ENCODE results near the gene PGAP6. TPM values are rescaled to one million over a fixed set of nuclear protein-coding genes. Genes with fewer than 3 reads are reported as not detected.
A peak's percentile ranks its signal among the peaks of the same experiment; 100 is the strongest.

The PGAP6 gene
- total and polyA plus RNA-seq, 2 of the 4 experiments (the other 2 are of a cell fraction): 49.1 to 124 TPM

- intact Hi-C loops (cut with micrococcal nuclease): loop anchor here (2.0 kb wide), 1 partner anchor 119 kb away; the partner anchor contains the start of gene FAM234A
Observed at GRCh38 chr16:353404-354290, 28.1 kb downstream of the PGAP6 start.

More at GRCh38 chr16:353404-354290, 28.1 kb downstream of the PGAP6 start:
- Histone ChIP-seq H4K5ac (ENCODE audit: low read depth, low read length) (peak overlapping the region; percentile 72), H3K56ac (ENCODE audit: extremely low read depth, insufficient read depth, low read length) (no peak overlapping the region), H2AK9ac (replicated peaks; ENCODE audit: low read depth, low read length, poor library complexity) (peak overlapping the region; percentile 81), H3K36me3 (ENCODE audit: control insufficient read depth, insufficient read depth, low read length) (peaks cover 3% of the 10 kb centered on the region; the same call in 1 of the 2 replicates), H3K27ac (ENCODE audit: insufficient read depth, low read length) (peak overlapping the region; percentile 7; the same call in 1 of the 2 replicates), H4K20me1 (ENCODE audit: insufficient read depth, low read length) (peaks cover 15% of the 10 kb centered on the region), H2AK5ac (ENCODE audit: low read depth, low read length) (no peak overlapping the region; the same call in 1 of the 2 replicates), H2BK20ac (ENCODE audit: low read depth, low read length) (no peak overlapping the region), H3K9me1 (ENCODE audit: insufficient read depth, low read length) (peaks cover 8% of the 10 kb centered on the region), H2BK120ac (ENCODE audit: low read depth, low read length) (no peak overlapping the region), H3K4me3 (ENCODE audit: insufficient read depth, low read depth, low read length) (peak overlapping the region; percentile 52), H3K23ac (ENCODE audit: low read depth, low read length) (no peak overlapping the region), H3K4ac (ENCODE audit: low read depth, low read length) (0 out of 2 replicates have a peak overlapping the region, but pooled peaks have one; percentile 47), H3K27me3 (ENCODE audit: control insufficient read depth, insufficient read depth, low read length) (no peaks in the 10 kb centered on the region), H3K18ac (ENCODE audit: low read depth, low read length) (no peak overlapping the region), H2BK5ac (ENCODE audit: low read depth, low read length, poor library complexity, severe bottlenecking) (peak overlapping the region; percentile 11), H3K9me3 (ENCODE audit: control insufficient read depth, insufficient read depth, low read length) (no peaks in the 10 kb centered on the region), H3K4me1 (ENCODE audit: control insufficient read depth, insufficient read depth, low read length) (peaks cover 5% of the 10 kb centered on the region; the same call in 1 of the 2 replicates), H4K91ac (ENCODE audit: insufficient read depth, low read depth, low read length) (0 out of 2 replicates have a peak overlapping the region, but pooled peaks have one; percentile 12), H3K14ac (replicated peaks; ENCODE audit: low read depth, low read length) (no peak overlapping the region; the same call in 1 of the 2 replicates), H3K9ac (ENCODE audit: low read depth, low read length) (peak overlapping the region; percentile 19; the same call in 1 of the 2 replicates), H2AFZ (replicated peaks; ENCODE audit: low read length, poor library complexity) (peak overlapping the region; percentile 98), H3K79me1 (ENCODE audit: low read depth in 1 of 2, low read length in 2 of 2) (peaks cover 26 to 30% of the 10 kb centered on the region in 2 experiments), H3K4me2 (ENCODE audit: low read depth, low read length) (peak overlapping the region; percentile 73), H2BK15ac (ENCODE audit: low read depth, low read length) (no peak overlapping the region), H4K8ac (ENCODE audit: low read depth in 2 of 2, low read length in 2 of 2) (peak overlapping the region in 1 of 2 experiments; percentile 63; a peak in 2 of 4 replicates)
- POLR2A ChIA-PET (ENCODE audit: unreplicated experiment): interaction anchor here (0.6 kb wide), 1 partner anchor 35 kb away, joined by 4 read pairs; no protein-coding TSS in a partner anchor
- 66% methylated on average over 7 of the region's 25 CpGs; no CpG with 5 or more reads in 1 of the 2 experiments for WGBS, 2 experiments (ENCODE audit: extremely low coverage in 2 of 2, insufficient read length in 1 of 2)
- CTCF ChIA-PET: no interaction called here
- dilution Hi-C loops (cut with HindIII; ENCODE audit: low sequenced_read_pairs, unreplicated experiment): no loop called here
- in situ Hi-C loops (cut with MboI; ENCODE audit: low sequenced_read_pairs): no loop called here
- no peak for DNase-seq
- no peak for ATAC-seq (ENCODE audit: low read depth)
- no peak for TF ChIP-seq NFE2L2 (IDR thresholded peaks at IDR 0.05; ENCODE audit: low read depth, low read length)
- no peak for TF ChIP-seq RCOR1 (IDR thresholded peaks at IDR 0.05; ENCODE audit: insufficient replicate concordance, low read length)
- TF ChIP-seq MXI1 (IDR thresholded peaks at IDR 0.05; ENCODE audit: borderline replicate concordance, low read depth, low read length): no peak
- no peak for TF ChIP-seq ELK1 (IDR thresholded peaks at IDR 0.05; ENCODE audit: borderline replicate concordance, low read depth, low read length)
- no peak for TF ChIP-seq CEBPB (IDR thresholded peaks at IDR 0.05; ENCODE audit: low read depth, low read length)
- TF ChIP-seq BHLHE40 (IDR thresholded peaks at IDR 0.05; ENCODE audit: low read depth, low read length): no peak
- TF ChIP-seq MAZ (IDR thresholded peaks at IDR 0.05; ENCODE audit: borderline replicate concordance, low read depth, low read length): no peak
- no peak for TF ChIP-seq RAD21 (IDR thresholded peaks at IDR 0.05; ENCODE audit: low read length)
- no peak for TF ChIP-seq SMC3 (IDR thresholded peaks at IDR 0.05; ENCODE audit: low read depth, low read length)
- no peak for TF ChIP-seq FOS (IDR thresholded peaks at IDR 0.05; ENCODE audit: low read depth, low read length)
- no peak for TF ChIP-seq RFX5 (IDR thresholded peaks at IDR 0.05; ENCODE audit: low read depth, low read length)
- TF ChIP-seq USF2 (IDR thresholded peaks at IDR 0.05; ENCODE audit: low read depth, low read length): no peak
- no peak for TF ChIP-seq MAFK (IDR thresholded peaks at IDR 0.05; ENCODE audit: low read depth, low read length)
- no peak for TF ChIP-seq CHD1 (IDR thresholded peaks at IDR 0.05; ENCODE audit: low read depth, low read length)
- no peak for TF ChIP-seq POLR2A (IDR thresholded peaks at IDR 0.05; ENCODE audit: low read depth, low read length)
- no TSS peak for BruUV-seq (replicated peaks)
